RWPE2 (cell line): ENCODE data around the gene GRAP.
"Not testable (repeated sequence)": the region's sequence is repeated elsewhere in the genome, so short reads cannot be mapped to it uniquely, and the experiment has no call there.

Experiments used
- ATAC-seq: fragments of 200-7000 bp; cut with Tn5 transposase; 3 replicates; pipeline ENCODE4 v1.9.1; 2021; ENCODE audit warnings: low read depth
- DNase-seq: peaks from one replicate; pipeline ENCODE4 v3.0.0-alpha.2; 2020; ENCODE audit warnings: low spot score
- H3K27ac ChIP-seq: fragments of 450-650 bp; 2 replicates; pipeline ENCODE4 v1.5.1; 2017; ENCODE audit warnings: mild to moderate bottlenecking; ENCODE audit not compliant: poor library complexity, severe bottlenecking
- H3K27me3 ChIP-seq: fragments of 250-450 bp; sonication (Bioruptor Pico); 2 replicates; pipeline ENCODE4 v1.5.1; 2021; ENCODE audit warnings: mild to moderate bottlenecking, moderate library complexity; ENCODE audit not compliant: insufficient read depth, poor library complexity, severe bottlenecking
- H3K36me3 ChIP-seq: fragments of 250-450 bp; sonication (Bioruptor Pico); 2 replicates; pipeline ENCODE4 v1.5.1; 2020; ENCODE audit warnings: low read depth, mild to moderate bottlenecking, moderate library complexity
- H3K4me1 ChIP-seq: fragments of 250-450 bp; sonication (Bioruptor Pico); 2 replicates; pipeline ENCODE4 v1.5.1; 2021; ENCODE audit warnings: mild to moderate bottlenecking, moderate library complexity; ENCODE audit not compliant: insufficient read depth, poor library complexity, severe bottlenecking
- H3K4me3 ChIP-seq: fragments of 250-450 bp; sonication (Bioruptor Pico); 2 replicates; pipeline ENCODE4 v1.5.1; 2021; ENCODE audit warnings: mild to moderate bottlenecking, moderate library complexity; ENCODE audit not compliant: severe bottlenecking
- H3K9me3 ChIP-seq: fragments of 250-450 bp; sonication (Bioruptor Pico); 2 replicates; pipeline ENCODE4 v1.5.1; 2021; ENCODE audit warnings: mild to moderate bottlenecking, moderate library complexity; ENCODE audit not compliant: severe bottlenecking

GRAP gene

DNA sequence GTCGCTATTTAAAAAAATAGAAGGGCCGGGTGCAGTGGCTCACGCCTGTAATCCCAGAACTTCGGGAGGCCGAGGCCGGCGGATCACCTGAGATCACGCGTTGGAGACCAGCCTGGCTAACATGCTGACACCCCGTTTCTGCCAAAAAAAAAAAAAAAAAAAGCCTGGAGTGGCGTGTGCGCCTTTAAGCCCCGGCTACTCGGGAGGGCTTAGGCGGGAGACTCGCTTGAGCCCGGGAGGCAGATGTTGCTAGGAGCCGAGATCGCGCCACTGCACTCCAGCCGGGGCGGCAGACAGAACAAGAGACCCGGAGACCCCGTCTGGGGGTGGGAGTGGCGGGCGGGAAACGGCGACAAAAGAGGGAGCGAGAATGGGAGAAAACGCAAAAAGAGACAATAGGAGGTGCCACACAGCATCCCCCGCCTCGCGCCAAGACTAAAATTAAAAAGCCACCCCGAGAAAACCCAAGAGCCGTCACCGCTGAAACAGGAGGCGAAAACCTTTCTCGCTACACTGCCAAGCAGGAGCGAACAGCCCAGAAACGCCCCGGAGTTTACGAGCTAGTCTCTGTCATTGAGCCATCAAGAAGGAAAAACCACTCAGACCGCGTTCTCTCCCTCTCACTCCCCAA, 16.7 kb upstream of the GRAP start:
- H3K4me1 ChIP-seq, H3K27me3 ChIP-seq, ATAC-seq, H3K36me3 ChIP-seq, H3K27ac ChIP-seq, H3K9me3 ChIP-seq: not testable (repeated sequence)
- peak overlapping the region; percentile 7 for H3K4me3 ChIP-seq
- DNase-seq = peak; percentile 77

DNA sequence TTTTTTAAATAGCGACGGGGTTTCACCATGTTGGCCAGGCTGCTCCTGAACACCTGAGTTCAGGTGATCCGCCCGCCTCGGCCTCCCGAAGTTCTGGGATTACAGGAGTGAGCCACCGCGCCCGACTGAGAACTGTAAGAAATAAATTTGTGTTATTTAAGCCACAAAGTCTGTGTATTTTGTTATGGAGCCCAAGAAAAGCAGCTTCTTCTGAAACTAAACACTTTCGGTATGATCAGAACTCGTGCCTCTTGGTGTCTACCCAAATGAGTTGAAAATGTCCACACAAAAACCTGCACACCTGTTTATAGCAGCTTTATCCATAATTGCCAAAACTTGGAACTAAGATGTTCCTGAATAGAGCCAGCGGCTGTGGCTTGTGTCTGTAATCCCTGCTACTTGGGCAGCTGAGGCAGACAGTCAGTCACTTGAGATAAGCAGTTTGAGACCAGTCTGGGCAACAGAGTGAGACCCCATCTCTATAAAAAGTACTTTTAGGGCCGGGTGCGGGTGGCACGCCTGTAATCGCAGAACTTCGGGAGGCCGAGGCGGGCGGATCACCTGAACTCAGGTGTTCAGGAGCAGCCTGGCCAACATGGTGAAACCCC, 16.1 kb upstream of the GRAP start:
- not testable (repeated sequence) for H3K27ac ChIP-seq, H3K36me3 ChIP-seq, H3K4me3 ChIP-seq, H3K4me1 ChIP-seq, H3K27me3 ChIP-seq, H3K9me3 ChIP-seq, DNase-seq
- peak; percentile 51 for ATAC-seq

DNA sequence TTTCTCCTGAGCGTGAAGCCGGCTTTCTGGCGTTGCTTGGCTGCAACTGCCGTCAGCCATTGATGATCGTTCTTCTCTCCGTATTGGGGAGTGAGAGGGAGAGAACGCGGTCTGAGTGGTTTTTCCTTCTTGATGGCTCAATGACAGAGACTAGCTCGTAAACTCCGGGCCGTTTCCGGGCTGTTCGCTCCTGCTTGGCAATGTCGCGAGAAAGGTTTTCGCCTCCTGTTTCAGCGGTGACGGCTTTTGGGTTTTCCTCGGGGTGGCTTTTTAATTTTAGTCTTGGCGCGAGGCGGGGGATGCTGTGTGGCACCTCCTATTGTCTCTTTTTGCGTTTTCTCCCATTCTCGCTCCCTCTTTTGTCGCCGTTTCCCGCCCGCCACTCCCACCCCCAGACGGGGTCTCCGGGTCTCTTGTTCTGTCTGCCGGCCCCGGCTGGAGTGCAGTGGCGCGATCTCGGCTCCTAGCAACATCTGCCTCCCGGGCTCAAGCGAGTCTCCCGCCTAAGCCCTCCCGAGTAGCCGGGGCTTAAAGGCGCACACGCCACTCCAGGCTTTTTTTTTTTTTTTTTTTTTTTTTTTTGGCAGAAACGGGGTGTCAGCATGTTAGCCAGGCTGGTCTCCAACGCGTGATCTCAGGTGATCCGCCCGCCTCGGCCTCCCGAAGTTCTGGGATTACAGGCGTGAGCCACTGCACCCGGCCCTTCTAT, 15.4 kb upstream of the GRAP start:
- DNase-seq (peak; percentile 74), ATAC-seq (peak; percentile 38; the same call in 2 of the 3 replicates)
- H3K9me3 ChIP-seq, H3K36me3 ChIP-seq, H3K27me3 ChIP-seq, H3K27ac ChIP-seq, H3K4me1 ChIP-seq, H3K4me3 ChIP-seq: not testable (repeated sequence)

DNA sequence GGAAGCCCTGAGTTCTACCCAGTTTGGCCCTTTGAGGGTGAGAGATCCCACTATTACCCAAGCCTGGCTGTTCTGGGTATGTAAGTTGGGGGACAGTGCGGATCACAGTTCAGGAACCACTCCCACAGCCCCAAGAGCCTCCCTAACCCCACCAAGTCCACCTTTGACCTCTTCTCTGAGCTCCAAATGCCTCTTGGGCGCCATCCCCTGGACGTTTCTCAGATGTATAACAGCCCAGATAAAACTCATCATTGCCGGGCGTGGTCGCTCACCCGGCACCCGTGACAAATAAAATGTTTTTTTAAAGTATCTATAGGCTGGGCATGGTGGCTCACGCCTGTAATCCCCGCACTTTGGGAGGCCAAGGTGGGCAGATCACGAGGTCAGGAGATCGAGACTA, 8.7 kb upstream of the GRAP start:
- H3K4me1 ChIP-seq, H3K9me3 ChIP-seq, DNase-seq, H3K27me3 ChIP-seq, H3K36me3 ChIP-seq, H3K27ac ChIP-seq, H3K4me3 ChIP-seq: not testable (repeated sequence)
- 0 out of 3 replicates have a peak, but pooled peaks have one; percentile 51 for ATAC-seq

DNA sequence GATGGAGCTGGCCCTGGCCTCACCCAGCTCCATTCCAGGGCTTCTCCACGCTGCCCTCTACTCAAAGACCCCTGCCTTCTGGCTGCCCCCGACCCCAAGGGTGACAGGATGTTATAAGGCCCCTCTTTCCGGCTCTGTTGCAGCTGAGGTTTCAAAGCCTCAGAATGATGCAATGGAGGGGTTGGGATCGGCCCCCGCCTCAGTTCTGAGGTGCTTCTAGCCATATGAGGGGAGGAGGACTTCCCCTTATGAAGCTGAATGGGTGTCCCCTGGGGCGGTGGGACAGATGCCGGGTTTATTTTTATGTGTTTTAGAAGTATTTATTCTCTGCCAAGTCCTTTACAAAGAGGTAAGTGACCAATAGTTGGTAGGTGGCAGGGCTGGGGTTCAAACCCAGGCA, 2.1 kb upstream of the GRAP start:
- H3K4me1 ChIP-seq, H3K9me3 ChIP-seq, H3K27me3 ChIP-seq, H3K4me3 ChIP-seq, H3K36me3 ChIP-seq, H3K27ac ChIP-seq, ATAC-seq, DNase-seq: not testable (repeated sequence)

DNA sequence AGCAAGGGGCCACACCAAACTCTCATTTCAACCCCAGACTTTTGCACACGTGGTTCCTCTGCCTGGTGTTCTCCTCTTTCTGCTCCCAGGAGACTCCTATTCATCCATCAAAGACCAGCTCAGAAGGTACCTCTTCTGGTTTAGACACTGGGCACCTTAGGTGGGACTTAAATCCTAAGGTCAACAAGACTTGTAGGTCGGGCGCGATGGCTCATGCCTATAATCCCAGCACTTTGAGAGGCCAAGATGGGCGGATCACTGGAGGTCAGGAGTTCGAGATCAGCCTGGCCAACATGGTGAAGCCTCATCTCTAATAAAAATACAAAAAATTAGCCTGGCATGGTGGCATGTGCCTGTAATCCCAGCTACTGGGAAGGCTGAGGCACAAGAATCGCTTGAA, 753 bp upstream of the GRAP start:
- not testable (repeated sequence) for H3K4me3 ChIP-seq, H3K27me3 ChIP-seq, H3K27ac ChIP-seq, H3K36me3 ChIP-seq, H3K4me1 ChIP-seq, ATAC-seq, H3K9me3 ChIP-seq
- DNase-seq = peak; percentile 7

DNA sequence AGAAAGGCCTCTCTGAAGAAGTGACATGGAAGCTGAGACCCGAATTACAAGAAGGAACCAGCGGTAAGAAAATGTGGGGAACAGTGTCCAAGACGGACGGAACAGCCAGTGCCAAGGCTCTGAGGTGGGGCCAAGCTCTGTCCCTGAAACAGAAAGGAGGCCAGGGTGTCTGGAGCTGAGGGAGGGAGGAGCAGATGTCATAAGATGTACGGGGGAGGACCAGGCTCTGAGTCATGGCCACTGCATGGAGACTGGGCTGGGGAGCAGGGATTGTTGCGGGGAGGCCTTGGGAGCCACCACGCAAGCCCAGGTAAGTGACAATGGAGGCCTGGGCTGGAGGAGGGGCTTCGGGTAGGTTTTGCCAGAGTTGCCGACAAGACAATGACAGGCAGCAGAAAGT, 2.1 kb downstream of the GRAP start:
- ATAC-seq, H3K36me3 ChIP-seq, H3K27ac ChIP-seq, H3K27me3 ChIP-seq, DNase-seq, H3K9me3 ChIP-seq, H3K4me3 ChIP-seq, H3K4me1 ChIP-seq: not testable (repeated sequence)

DNA sequence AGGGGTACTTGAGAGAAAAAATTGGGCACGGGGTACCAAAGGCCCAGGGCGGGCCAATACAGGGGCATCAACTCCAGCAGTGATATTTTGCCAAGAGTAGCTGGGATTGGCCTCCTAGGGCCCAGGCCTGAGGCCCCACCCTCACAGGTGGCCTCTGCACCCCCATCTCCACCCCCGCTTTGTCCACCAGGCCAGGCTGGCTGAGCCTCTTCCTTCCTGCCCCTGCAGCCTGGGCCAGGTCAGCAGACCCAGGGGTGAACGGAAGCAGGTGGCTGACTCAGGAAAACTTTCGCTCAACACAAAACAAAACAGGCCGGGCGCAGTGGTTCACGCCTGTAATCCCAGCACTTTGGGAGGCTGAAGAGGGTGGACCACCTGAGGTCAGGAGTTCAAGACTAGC, 3.7 kb downstream of the GRAP start:
- not testable (repeated sequence) for ATAC-seq, H3K4me1 ChIP-seq, H3K36me3 ChIP-seq, H3K9me3 ChIP-seq, H3K4me3 ChIP-seq, H3K27me3 ChIP-seq, H3K27ac ChIP-seq, DNase-seq

DNA sequence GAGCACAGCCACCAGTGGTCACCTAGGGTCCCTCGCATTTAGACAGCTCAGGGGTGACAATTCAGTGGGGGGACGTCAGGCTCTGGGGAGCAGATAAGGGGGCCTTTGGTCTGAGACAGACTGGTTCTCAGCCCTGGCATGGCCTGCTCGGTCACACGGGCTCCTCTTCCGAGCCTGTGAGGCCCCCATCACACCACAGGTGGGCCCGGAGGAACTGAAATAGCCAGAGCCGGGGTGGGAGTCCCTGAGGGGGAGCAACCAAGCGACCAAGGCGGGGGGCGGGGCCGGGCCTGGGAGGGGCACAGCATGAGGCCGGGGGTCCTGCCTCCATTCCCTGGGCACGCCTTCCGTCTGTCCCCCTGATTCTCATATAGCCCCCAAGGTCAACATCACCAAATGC, 4.4 kb downstream of the GRAP start:
- not testable (repeated sequence) for DNase-seq, H3K36me3 ChIP-seq, H3K4me3 ChIP-seq, H3K27ac ChIP-seq, H3K4me1 ChIP-seq, H3K27me3 ChIP-seq, H3K9me3 ChIP-seq, ATAC-seq

DNA sequence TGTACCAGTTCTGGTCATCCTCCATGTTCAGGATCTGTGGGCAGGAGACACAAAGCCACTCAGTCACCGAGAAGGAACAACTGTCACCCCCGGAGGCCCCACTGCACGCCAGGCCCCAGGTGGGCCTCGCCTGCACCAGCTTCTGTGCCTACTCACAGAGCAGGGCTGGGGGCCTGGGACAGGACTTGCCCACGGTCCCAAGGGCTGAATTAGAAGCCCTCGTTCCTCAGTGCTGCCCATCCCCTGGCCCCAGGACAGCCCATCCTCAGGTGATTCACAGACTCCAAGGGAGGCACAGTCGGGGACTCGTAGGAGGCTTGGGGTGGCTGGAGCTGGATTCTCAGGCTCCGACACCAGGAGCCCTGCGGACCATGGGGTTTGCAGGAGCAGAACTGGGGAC, 4.9 kb downstream of the GRAP start:
- H3K36me3 ChIP-seq, H3K4me1 ChIP-seq, H3K27ac ChIP-seq, H3K9me3 ChIP-seq, H3K4me3 ChIP-seq, H3K27me3 ChIP-seq, ATAC-seq: not testable (repeated sequence)
- peak; percentile 10 for DNase-seq

DNA sequence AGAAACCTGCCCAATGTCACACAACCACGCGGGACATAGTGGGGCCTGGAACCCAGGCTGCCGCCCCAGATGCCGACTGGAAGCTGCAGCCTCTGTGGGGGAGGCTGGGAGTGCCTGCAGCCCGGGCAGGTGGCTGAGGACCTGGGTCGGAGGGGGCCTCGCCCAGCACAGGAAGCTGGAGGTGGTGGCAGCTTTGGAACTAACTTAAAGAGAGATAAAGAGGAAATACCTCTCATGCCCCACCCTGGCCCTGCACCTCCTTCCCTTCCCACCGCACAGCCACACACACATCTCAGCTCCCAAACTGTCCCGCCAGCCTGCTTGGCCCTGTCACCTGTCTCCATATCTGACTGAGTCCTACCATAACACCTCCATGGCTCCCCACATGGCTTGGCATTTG, 6.4 kb downstream of the GRAP start:
- not testable (repeated sequence) for H3K4me1 ChIP-seq, H3K4me3 ChIP-seq, H3K27me3 ChIP-seq, H3K9me3 ChIP-seq, H3K36me3 ChIP-seq, H3K27ac ChIP-seq, DNase-seq, ATAC-seq
